ENCODE measurements around the gene CERS4.
A peak's percentile ranks its signal among the peaks of the same experiment; 100 is the strongest.
"Not testable (repeated sequence)": the region's sequence is repeated elsewhere in the genome, so short reads cannot be mapped to it uniquely, and the experiment has no call there.

The CERS4 gene

GRCh38 chr19:8244442-8244841, 35.3 kb downstream of the CERS4 start:
- no peak for DNase-seq

- DNase-seq: no peak
Measured at GRCh38 chr19:8245869-8246835, 37.0 kb downstream of the CERS4 start.

- DNase-seq: not testable (repeated sequence)
Measured at GRCh38 chr19:8247129-8247890, 38.1 kb downstream of the CERS4 start.

GRCh38 chr19:8248348-8249328, 39.5 kb downstream of the CERS4 start:
- no peak for DNase-seq

- DNase-seq: no peak
Measured at GRCh38 chr19:8250596-8250995, 41.4 kb downstream of the CERS4 start.

GRCh38 chr19:8251025-8251472, 41.9 kb downstream of the CERS4 start:
- peak; percentile 70 for DNase-seq

GRCh38 chr19:8252922-8253589, 43.9 kb downstream of the CERS4 start:
- DNase-seq: peak; percentile 90

- no peak for DNase-seq
Measured at GRCh38 chr19:8253678-8254077, 44.5 kb downstream of the CERS4 start.

GRCh38 chr19:8254286-8255001, 45.3 kb downstream of the CERS4 start:
- no peak for DNase-seq

- no peak for DNase-seq
Measured at GRCh38 chr19:8255426-8256125, 46.4 kb downstream of the CERS4 start.

GRCh38 chr19:8256276-8257051, 47.3 kb downstream of the CERS4 start:
- no peak for DNase-seq

- DNase-seq: no peak
Measured at GRCh38 chr19:8257052-8257443, 47.9 kb downstream of the CERS4 start.

GRCh38 chr19:8259142-8259921, 50.2 kb downstream of the CERS4 start:
- no peak for DNase-seq

GRCh38 chr19:8259922-8260247, 50.7 kb downstream of the CERS4 start:
- DNase-seq: no peak

GRCh38 chr19:8261347-8261746, 52.2 kb downstream of the CERS4 start:
- DNase-seq: no peak

GRCh38 chr19:8261881-8262280, 52.7 kb downstream of the CERS4 start:
- DNase-seq: no peak

- no peak for DNase-seq
Measured at GRCh38 chr19:8262431-8262830, 53.3 kb downstream of the CERS4 start.

- not testable (repeated sequence) for DNase-seq
Measured at GRCh38 chr19:8264248-8264647, 55.1 kb downstream of the CERS4 start.

GRCh38 chr19:8265872-8266271, 56.7 kb downstream of the CERS4 start:
- no peak for DNase-seq

Measured in femur (tissue), 1 donor.